Ascending aorta (tissue), 2 donors: ENCODE measurements around the gene MUC13. TPM values are rescaled to one million over a fixed set of nuclear protein-coding genes. Genes with fewer than 3 reads are reported as not detected.
A peak's percentile ranks its signal among the peaks of the same experiment; 100 is the strongest.

Source experiments
- DNase-seq, 2 donors: peaks; one replicate each; pipeline ENCODE4 v3.0.0-alpha.2; 2019; ENCODE audit warnings: low spot score in 2 of 2
- H3K27ac ChIP-seq, 2 donors: fragments of 200-600 bp; sonication (generic); one replicate each; pipeline ENCODE4 v1.5.1; 2016 to 2017; ENCODE audit warnings: mild to moderate bottlenecking in 1 of 2
- H3K27me3 ChIP-seq: fragments of 200-600 bp; sonication (generic); one replicate; pipeline ENCODE4 v1.5.1; 2017
- H3K36me3 ChIP-seq, 2 donors: fragments of 200-600 bp; sonication (generic); one replicate each; pipeline ENCODE4 v1.5.1; 2016
- H3K4me1 ChIP-seq, 2 donors: fragments of 200-600 bp; sonication (generic); one replicate each; pipeline ENCODE4 v1.5.1; 2016 to 2017; ENCODE audit warnings: mild to moderate bottlenecking in 1 of 2
- H3K4me3 ChIP-seq, 2 donors: fragments of 200-600 bp; sonication (generic); one replicate each; pipeline ENCODE4 v1.5.1; 2016 to 2017; ENCODE audit warnings: mild to moderate bottlenecking in 1 of 2
- H3K9me3 ChIP-seq, 2 donors: fragments of 200-600 bp; sonication (generic); one replicate each; pipeline ENCODE4 v1.5.1; 2016
- CTCF ChIP-seq, 3 experiments: fragments of 200-600 bp in 2 of 3; fragments of 450-650 bp in 1 of 3; sonication (generic) in 2 of 3; IDR thresholded peaks; one replicate each; pipeline ENCODE4 v1.5.1; 2016 to 2019; ENCODE audit warnings: antibody characterized with exemption in 3 of 3, mild to moderate bottlenecking in 1 of 3, moderate library complexity in 1 of 3
- intact Hi-C: fragments of 100-400 bp; cut with DNase I; formaldehyde crosslinking; loops from one replicate; pipeline ENCODE4 v1.15.1; 2023
- total RNA-seq: library from RNA; depleted of rRNA; stranded (reverse); fragments of >200 nt; gene quantifications from one replicate; pipeline ENCODE4 v1.1.0, GENCODE V29; 2016

The MUC13 gene
- total RNA-seq, 1 donor from 2014 or later: not detected

GRCh38 chr3:124861041-124861440 lies 73.5 kb downstream of the MUC13 start:
- Histone ChIP-seq H3K9me3 (no peaks in the 10 kb centered on the region), H3K4me1 (peaks cover 9 to 59% of the 10 kb centered on the region in 2 donors), H3K27me3 (no peaks in the 10 kb centered on the region), H3K27ac (peak overlapping the region; percentile 71 to 80), H3K36me3 (peaks cover 0 to 11% of the 10 kb centered on the region in 2 donors), H3K4me3 (no peak overlapping the region)
- intact Hi-C loops: no loop called here
- DNase-seq: peak in 1 of 2 donors; percentile 60
- no peak for TF ChIP-seq CTCF (IDR thresholded peaks at IDR 0.05)

- no peaks in the 10 kb centered on the region for H3K9me3 ChIP-seq
- no peak for TF ChIP-seq CTCF (IDR thresholded peaks at IDR 0.05)
- H3K27me3 ChIP-seq: no peaks in the 10 kb centered on the region
- peaks cover 9 to 57% of the 10 kb centered on the region in 2 donors for H3K4me1 ChIP-seq
- no peak overlapping the region for H3K4me3 ChIP-seq
- peak overlapping the region; percentile 71 to 80 for H3K27ac ChIP-seq
- H3K36me3 ChIP-seq: peaks cover 0 to 14% of the 10 kb centered on the region in 2 donors
- peak; percentile 30 to 95 for DNase-seq
- intact Hi-C loops: loop anchor here (1.0 kb wide), 1 partner anchor 19 kb away; no protein-coding TSS in a partner anchor
Measured at GRCh38 chr3:124860599-124860998, 74.0 kb downstream of the MUC13 start.

- no peak for TF ChIP-seq CTCF (IDR thresholded peaks at IDR 0.05)
- Histone ChIP-seq H3K27ac (peak overlapping the region; percentile 71 to 80), H3K4me1 (peaks cover 9 to 49% of the 10 kb centered on the region in 2 donors), H3K9me3 (no peaks in the 10 kb centered on the region), H3K4me3 (no peak overlapping the region), H3K27me3 (no peaks in the 10 kb centered on the region), H3K36me3 (peaks cover 6 to 15% of the 10 kb centered on the region in 2 donors)
- intact Hi-C loops: no loop called here
- DNase-seq: peak in 1 of 2 donors; percentile 78
Measured at GRCh38 chr3:124859025-124859424, 75.5 kb downstream of the MUC13 start.

- peak overlapping the region; percentile 71 to 80 for H3K27ac ChIP-seq
- no peak for TF ChIP-seq CTCF (IDR thresholded peaks at IDR 0.05)
- no peaks in the 10 kb centered on the region for H3K27me3 ChIP-seq
- H3K4me1 ChIP-seq: peaks cover 9 to 47% of the 10 kb centered on the region in 2 donors
- no peak overlapping the region for H3K4me3 ChIP-seq
- intact Hi-C loops: no loop called here
- DNase-seq: peak in 1 of 2 donors; percentile 5
- peaks cover 6 to 15% of the 10 kb centered on the region in 2 donors for H3K36me3 ChIP-seq
- no peaks in the 10 kb centered on the region for H3K9me3 ChIP-seq
Measured at GRCh38 chr3:124858275-124858674, 76.3 kb downstream of the MUC13 start.

GRCh38 chr3:124856677-124857076 lies 77.9 kb downstream of the MUC13 start:
- Histone ChIP-seq H3K9me3 (no peaks in the 10 kb centered on the region), H3K27ac (peak overlapping the region in 1 of 2 donors; percentile 80), H3K4me3 (no peak overlapping the region), H3K36me3 (peaks cover 6 to 15% of the 10 kb centered on the region in 2 donors), H3K4me1 (peaks cover 9 to 49% of the 10 kb centered on the region in 2 donors), H3K27me3 (no peaks in the 10 kb centered on the region)
- peak in 1 of 2 donors; percentile 2 for DNase-seq
- no peak for TF ChIP-seq CTCF (IDR thresholded peaks at IDR 0.05)
- intact Hi-C loops: no loop called here

Other genes with a start within 250 kb of the MUC13 start
- gene UMPS, start 204.3 kb downstream of the MUC13 start, total RNA-seq: 4.5 TPM
- gene ITGB5, start 47.4 kb downstream of the MUC13 start, total RNA-seq: 595 TPM
- 153 TPM for gene HEG1, start 121.2 kb upstream of the MUC13 start, total RNA-seq